Central memory CD4-positive, alpha-beta T cell (primary cell): ENCODE data around the gene PSME2.

Experiments used
- DNase-seq: peaks from one replicate; pipeline ENCODE4 v3.0.0; 2022
- total RNA-seq, 3 experiments: gene quantifications; one replicate each; lab custom pipeline; 2026; lab: John Stamatoyannopoulos, UW

The PSME2 gene, protein sequence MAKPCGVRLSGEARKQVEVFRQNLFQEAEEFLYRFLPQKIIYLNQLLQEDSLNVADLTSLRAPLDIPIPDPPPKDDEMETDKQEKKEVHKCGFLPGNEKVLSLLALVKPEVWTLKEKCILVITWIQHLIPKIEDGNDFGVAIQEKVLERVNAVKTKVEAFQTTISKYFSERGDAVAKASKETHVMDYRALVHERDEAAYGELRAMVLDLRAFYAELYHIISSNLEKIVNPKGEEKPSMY
- total RNA-seq = 66.4 to 276 (median 78.7) reads per million in 3 experiments

DNA sequence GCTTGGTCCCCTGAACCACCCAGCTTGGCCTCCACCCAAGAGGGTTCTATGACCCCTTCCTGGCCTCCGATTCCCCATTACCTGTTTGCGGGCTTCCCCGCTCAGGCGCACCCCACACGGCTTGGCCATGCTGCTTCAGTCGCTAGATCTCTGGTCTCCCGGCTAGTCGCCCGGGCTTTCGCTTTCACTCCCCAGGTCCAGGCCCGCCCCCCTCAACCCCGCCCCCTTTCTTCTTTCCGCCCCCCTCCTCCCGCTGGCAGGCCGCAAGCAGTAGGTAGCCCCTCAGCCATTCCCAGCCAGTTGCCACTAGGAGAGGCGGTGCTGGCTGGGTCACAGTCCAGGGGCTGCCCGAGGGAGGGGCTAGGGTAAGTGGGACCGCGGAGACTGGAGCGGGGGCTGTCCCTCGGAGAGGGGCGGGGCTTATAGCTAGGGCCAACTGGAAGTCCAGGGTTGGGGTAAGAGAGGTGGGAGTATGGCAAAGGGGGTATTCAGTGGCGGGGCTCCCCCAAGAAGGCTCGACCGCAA is at the start of gene PSME2:
Gene PSME2 (minus strand): TSS at position 158 of the 525 bp plus-strand sequence. CDS start 29 bp downstream, at position 129.
- peak; percentile 80 for DNase-seq

DNA sequence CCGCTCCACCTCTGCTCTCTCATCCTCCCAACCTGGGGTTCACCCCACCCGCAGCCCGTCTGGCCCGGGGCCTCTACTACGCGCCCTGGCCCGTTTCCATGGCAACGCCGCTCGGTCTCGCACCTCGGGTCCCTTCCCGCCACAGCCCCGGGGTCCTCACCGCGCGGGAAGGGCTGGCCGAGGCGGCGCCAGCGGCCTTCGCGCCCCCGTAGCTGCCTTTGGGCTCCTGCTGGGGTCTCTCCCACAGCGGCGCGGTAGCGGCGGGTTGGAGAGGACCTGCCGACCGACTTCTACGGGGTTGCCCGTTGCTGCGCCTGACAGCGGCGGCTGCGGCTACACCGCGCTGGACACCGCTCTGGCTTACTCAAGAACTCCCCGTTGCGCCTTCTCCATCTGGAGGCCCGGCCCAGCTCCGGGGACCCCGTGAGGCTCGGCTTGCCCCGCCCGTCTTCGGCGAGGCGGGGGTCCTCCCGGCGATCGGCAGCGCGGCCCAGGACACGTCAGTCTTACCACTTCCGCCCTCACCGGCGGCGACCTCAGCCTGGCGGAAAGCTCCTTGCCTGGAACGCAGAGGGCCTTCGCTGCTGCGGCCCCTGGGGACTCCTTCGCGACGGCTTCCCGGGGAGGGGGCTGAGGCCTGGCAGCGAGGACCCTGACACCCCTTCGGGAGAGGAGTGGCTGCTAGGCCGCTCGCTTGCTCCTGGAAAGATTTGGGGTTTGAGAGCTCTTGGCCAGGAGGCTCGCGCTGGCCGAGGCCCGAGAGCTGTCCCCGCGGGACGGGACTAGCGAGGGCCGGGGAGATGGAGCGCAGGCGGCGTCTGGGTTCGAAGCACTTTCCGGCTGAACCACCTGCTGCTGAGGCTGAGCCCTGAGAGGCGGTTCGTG is 49.0 kb upstream of the PSME2 start, which contains the start of gene TM9SF1:
Gene TM9SF1 (minus strand): TSS at position 256 of the 885 bp plus-strand sequence. CDS start 422 bp downstream, outside the sequence.
- DNase-seq = peak; percentile 89

DNA sequence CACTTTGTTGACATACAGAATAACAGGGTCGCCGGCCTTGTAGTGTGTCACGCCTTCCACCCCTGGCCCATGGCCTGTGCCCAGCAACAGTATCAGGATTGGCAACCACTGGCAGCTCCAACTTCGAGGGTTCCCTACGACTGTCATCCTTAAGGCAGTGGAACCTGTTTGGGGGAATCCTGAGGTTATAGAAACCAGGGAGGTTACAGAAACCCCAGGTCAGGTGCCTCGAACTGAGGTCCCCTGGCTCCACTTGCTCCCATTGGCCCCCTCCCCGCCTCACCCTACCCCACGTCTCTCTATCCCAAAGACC is 48.4 kb upstream of the PSME2 start:
- DNase-seq = no peak

DNA sequence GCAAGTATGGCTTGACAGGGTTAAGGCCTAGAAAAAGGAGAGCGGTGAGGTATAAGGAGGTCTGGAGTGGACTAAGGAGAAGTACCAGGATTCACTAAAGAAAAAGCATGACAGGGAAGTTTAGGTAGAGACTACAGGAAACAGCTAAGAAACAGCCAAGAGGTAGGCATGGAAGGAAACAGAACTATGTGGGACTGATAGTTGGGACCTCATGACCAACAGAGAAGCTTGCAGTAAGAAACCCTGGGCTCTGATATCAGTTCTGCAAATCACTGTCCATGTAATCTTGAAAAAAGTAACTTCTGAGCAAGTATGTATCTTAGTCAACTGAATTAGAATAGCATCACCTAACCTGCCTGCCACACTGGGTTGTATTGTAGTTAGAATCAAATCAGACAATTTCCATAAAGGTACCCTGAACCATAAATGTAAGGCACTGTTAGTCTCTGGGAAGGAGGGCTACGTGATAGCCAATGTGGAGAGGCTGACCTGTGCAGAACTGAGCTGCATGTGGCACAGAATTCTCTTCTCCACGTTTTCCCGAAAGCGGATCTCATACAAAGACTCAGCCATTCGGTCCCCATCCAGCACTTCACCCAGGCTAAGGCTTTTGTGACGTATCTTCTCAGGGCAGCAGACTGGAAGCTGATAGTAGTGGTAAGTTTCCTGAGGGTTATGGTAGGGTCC is 47.9 kb upstream of the PSME2 start:
- DNase-seq = no peak

DNA sequence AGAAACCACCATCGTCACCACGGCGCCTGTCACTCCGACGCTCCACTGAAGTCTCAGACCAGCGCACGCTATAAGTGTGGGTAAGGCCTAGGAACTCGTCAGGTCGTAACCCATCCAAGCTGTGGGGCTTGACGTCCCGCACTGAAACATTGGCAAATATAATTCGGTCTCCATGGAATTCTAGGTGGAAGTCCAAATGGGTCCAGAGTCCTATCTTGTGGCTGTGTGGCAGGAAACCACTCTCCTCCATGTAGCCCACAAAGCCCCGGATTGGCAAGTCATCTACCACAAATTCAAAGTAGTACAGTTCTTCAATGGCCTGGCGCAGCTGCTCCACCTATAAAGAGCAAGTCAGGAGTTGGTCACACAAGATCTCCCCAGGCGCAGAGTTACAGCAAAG is 46.5 kb upstream of the PSME2 start:
- DNase-seq = no peak

DNA sequence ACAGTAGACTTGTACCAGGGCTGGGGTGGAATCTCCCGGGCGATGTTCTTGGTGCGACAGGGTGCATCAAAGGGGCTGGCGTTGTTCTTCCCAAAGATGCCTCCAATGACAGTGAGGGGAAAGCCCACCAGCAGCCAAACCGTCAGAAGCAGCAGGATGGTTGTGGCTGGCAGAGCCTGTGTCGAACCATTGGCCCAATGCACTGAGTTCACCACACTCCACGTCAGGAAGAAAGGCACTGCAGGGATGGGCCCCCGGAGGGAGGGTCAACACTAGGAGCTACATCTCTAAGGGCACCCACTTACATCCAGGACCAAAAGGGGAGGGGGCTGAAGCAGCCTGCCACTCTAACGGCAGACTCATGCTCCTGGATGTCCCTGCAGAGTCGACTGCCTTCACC is 44.0 kb upstream of the PSME2 start:
- DNase-seq = no peak

DNA sequence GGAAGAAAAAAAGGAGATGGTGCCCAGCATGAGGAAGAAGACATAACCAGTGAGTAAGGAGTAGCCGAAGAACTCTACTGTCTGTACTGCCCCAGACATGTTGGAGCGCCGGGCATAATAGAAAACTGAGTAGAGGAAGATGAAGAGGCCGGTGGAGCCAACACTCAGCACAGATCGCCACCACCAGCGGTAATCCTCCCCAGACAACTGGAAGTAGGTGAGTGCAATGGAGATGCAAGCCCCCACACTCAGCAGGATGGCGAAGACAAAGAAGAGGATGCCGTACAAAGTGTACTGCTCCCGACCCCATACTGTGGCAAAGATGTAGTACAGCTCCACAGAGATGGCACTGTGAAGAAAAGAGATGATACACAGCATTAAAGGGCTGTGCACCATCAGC is 43.0 kb upstream of the PSME2 start:
- DNase-seq = no peak

DNA sequence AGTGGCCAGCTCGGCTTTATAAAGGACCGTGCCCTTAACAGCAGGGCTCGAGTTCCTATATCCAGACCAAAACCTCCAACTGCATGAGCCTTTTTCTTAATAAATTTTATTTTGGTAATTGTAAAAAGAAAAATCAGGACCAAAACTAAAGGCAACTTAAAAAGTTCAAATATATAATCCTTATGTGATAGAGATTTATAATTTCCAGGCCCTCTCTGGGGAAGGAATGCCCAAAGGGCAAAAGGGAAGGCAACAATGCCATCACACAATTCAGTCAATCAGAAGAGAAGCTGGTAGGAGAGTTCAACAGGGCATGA is 42.6 kb upstream of the PSME2 start:
- no peak for DNase-seq

DNA sequence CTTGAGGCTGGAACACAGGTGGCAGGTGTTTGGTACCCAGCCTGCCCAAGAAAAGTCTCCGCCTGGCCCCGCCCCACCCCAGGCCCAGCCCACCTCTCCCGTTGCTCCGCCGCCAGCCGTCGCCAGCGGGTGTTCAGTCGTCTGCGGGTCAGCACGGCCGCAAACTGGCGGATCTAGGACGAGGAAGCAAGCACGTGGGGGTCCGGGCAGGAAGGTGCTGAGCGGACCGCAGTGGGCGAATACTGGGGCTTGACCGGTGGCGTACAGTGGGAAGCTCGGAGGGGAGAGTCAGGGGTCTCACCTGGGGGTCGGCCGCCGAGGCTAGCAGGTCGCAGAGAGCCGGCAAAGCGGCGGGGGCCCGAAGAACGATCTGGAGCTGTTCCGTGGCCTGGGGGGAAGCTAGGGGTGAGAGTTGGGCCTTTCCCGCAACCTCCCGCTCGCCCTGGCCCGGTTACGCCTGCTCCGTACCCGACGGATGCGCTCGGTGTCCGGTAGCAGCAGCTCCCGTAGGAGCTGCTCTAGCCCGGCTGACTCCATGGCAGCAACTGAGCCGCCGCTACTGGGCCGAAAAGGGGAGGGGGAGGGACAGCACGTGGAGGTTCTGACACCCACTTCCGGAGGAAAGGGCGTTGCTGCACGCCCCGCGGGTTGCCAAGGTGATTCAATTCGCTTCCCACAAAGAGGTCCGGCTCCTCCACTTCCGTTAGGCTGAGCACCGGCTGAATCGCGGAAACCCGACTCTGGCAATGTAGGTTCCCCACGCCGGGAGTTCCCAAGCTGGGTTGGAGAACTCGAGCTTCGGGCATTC is 42.0 kb upstream of the PSME2 start, which contains the start of gene IPO4:
Gene IPO4 (minus strand): TSS at position 566 of the 808 bp plus-strand sequence. CDS start 29 bp downstream, at position 537.
- peak; percentile 94 for DNase-seq

DNA sequence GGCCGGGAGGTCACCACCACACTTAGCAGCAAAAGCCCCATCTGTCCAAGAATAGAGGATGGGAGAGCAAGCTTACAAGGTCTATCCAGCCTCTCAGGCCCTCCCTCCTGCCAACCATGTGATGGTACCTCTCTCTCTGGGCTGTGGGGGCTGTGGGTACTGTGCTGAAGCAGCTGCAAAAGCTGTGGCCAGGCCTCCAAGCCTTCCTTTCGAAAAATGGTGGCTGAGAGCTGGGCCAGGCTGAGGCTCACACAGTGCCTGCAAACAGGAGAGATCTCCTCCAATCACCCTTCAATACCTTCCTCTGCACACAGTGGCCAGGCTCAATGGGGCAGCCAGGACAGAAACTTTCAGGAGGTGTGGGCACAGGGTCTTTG is 41.1 kb upstream of the PSME2 start:
- DNase-seq = no peak

DNA sequence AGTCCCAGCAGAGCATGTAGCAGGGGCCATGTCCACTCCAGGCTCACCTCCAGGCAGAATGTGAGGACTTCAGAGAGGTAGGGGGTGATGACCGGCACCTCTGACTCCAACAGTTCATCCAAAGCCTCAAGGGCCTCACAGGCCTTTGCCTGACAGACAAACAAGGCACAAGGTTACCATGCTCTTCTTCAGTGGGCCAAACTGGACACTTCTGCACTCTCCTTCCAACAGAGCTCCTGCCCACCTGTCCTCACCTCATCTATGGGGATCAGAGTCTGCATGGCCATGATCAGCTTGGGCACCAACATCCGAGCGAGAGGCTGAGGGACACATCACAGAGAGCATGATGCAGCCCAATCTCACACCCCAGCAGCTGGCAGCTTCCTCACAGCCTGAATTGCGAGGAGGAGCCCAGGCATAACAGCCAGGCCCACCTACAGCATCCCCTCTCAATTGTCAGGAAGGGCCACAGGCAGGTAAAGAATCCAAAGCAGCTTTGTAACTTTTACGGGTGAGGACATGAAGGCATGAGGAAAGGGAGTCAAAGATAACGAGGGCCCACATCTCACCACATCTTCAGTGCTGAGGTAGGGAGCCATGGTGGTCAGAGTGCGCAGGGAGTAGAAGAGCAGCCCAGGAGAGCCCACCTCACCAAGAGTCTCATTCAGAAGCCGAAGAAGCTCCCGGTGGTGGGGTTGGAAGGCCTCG is 40.6 kb upstream of the PSME2 start:
- no peak for DNase-seq

DNA sequence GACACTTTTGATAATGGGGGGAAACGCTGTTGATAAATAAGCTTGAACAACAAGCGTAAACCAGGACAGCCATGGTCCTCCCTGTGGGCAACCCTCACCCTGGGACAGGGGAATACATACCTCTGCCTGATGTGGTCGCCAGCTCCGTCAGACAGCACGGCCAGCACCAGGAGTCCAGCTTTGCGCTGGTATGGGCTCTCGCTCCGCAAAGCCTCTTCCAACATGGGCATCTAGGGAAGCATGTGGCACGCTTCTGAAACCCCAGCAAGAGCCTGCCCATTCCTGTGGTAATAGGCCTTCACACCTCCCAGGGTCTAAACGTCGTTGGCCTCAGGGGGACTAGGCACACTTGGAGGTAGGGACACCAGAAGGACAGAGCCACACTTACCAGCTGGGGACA is 39.3 kb upstream of the PSME2 start:
- no peak for DNase-seq

DNA sequence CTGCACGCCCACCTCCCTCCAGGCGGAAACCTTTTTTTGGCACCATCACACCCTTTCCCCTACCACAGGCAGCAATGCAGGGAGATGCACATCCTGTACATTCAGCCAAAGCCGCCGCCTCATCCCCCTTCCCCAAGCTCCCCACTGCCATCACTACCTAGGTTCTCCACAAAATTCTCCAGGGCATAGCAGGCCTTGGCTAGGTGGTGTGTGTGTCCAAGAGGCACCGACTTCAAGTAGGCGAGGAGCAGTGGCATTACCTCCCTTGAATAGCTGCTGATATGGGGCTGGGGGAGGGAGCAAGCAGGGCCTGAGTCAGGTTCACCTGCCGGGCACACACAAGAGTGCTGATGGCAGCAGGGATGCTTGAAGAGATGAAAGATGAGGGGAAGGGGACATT is 38.6 kb upstream of the PSME2 start:
- DNase-seq = no peak

DNA sequence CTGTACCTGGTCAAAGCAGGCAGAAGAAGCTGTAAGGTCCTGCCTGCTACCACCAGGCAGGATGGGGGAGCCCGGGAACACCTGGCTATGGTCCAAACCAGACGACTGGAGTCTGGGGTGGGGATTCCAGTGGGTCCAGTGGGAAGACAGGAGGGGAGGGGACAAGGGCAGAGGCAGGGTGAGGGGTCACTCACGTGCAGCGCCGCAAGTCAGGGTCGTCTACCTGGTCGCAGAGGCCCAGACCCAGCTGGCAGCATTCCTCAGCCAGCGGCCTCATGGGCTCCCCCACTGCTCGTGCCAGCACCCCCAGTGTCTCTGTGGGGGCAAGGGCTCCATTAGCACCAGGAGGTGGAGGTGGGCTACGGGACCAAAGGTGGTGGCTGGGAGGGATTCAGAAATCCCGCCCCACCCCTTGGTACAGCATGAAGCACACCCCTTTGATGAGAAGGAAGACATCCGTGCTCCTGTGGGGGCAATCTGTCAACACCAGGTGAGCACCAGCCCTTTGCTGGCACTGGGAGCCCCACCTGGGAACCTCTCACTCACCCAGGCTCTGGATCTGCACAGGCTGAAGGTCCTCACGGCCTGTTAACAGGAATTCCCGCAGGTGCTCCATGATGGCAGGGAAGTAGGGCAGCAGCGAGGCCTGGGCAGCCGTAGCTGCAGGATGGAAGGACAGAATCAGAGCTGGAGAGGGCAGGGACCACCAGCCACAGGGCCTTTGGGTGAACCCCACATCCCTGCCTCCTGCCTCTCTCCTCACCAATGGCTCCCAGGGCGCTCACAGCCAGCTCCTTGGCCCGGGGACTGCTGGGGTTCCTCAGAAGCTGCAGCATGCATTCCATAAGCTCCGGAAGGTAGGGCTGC is 37.9 kb upstream of the PSME2 start:
- no peak for DNase-seq

DNA sequence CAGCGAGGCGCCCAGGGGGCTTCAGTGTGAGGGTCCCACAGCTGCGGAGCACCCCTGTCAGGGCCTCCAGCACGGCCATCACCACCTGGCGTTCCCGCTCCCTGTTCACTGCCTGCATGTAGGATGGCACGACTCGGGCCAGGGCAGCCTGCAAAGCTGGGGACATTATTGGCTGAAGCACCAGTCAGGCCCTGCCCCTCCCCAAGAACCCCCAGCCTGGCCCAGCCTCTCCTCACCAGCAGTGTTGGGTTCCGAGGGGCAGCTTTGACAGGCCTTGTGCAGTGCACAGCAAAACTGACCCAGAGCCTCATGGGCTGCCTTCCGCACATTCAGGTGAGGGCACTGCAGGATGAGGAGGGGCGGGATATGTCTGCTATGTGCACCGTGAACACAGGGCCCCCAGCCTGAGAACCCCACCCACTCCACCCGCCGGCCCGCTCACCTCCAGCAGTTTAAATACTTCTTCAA is 36.6 kb upstream of the PSME2 start:
- no peak for DNase-seq

DNA sequence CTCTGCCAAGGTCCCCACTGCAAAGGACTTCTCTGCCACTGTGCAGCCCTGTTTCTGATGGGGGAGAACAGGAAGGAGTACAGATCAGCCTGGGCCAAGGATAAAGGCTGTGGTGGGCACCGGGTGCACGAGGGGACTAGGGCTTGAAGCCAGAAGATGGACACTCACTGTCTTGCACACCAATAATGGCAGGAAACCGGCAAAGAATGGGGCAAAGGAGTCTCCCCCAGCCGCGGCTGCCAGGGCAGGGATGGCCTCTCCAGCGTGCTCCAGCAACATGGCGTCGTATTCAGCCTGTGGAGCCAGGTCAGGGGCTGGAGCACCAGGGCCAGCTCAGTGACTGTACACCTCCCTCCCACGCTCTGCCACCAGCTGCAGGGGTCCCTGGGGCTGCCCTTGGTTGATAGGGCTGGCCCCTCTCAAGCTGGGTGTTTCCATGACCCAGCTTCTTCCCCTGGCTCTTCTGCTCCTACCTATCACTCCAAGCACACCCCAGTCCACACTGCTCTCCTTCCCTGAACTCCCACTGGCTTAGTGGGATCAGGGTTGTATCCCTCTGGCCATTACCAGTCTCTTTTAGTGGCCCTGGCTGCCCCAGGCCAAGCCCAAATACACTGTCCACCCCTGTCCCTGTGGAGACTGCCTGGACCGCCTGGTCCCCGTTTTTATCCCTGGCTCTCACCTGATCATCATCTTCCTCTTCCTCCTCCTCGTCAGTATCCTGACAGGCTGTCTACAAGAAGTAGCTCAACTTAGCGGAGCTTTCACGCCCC is 35.9 kb upstream of the PSME2 start:
- DNase-seq = no peak

DNA sequence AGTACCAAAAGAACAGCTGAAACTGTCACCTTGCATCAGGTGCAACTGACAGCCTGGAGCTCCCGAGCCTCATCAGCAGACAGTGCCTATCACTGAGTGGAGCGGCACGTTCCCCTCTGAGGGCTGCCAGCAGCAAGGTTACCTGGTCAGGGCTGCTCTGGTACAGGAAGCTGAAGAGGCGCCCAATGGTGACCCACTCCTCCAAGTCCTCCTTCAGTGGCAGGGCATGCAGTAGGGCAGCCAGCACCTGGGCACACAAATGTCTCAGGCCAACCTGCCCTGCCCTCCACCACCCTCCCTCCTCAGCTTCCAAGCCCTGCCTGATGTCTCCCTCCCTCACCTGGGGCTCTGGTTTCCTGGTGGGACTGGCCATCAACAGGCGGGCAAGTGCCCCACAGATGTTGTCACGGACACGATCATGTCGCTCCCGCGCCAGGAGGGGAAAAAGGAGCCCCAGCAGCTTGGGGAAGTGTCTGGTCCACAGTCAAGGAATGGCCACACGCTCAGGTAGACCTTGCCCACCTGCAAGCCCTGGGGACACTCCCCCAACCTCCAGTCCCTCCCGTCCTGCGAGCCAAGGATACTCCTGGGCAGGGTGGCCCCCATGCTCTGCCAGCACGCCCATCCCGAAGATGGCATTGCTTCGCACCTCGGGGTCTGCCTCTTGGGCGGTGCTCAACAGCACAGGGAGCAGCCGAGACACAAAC is 35.1 kb upstream of the PSME2 start:
- DNase-seq = no peak

DNA sequence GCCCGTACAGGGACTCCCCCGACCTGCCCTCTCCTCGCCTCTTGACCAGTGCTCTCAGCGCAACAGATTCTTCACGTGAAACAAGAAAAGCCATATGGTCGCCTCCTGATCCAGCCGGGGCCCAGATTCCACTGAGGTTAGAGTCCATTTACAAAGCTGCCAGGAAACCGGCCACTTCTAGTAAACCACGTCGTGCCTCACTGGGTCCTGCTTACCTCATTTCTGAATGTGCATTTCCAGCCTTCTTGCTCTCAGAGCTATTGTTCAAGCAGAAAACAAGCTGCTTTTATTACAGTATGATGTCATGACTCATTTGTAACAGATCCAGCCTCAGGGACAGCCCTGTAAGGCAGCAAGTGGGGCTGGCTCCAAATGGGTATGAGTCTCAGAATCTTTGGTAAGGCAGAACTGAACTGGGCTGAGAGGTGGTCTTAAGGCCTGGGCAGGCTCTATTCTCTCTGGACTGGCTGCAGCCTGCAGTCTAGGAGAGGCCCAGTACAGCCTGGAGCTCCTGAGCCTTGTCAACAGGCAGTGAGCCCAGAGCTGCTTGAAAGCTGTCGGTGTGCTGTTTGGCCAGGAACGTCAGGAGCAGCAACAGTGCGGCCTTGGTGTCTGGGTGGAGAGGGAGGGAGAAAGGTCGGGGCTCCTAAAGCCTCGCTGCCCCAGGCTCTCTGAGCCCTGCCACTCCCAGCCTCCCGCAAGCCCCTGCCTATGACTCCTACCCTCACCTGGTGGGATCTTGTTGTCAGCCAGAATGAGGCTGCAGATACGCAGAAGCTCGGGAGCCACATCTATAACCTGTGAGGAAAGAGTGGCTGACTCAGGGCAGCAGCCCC is 33.8 kb upstream of the PSME2 start:
- DNase-seq = no peak
